KOPT-K1 (cell line): ENCODE data around the gene SLC37A3.
A peak's percentile ranks its signal among the peaks of the same experiment; 100 is the strongest.

Source experiments
- H3K27ac ChIP-seq: fragments of 200-600 bp; sonication (generic); 2 replicates; pipeline ENCODE4 v1.5.1; 2016; ENCODE audit warnings: antibody characterized with exemption, mild to moderate bottlenecking, low read depth, low read length; ENCODE audit not compliant: poor library complexity, severe bottlenecking
- H3K36me3 ChIP-seq: fragments of 200-600 bp; sonication (generic); 2 replicates; pipeline ENCODE4 v1.5.1; 2017; ENCODE audit warnings: antibody characterized with exemption, mild to moderate bottlenecking, low read length, moderate library complexity; ENCODE audit not compliant: insufficient read depth
- H3K9me3 ChIP-seq: fragments of 200-600 bp; sonication (generic); 2 replicates; pipeline ENCODE4 v1.5.1; 2017; ENCODE audit warnings: antibody characterized with exemption, low read length, mild to moderate bottlenecking; ENCODE audit not compliant: insufficient read depth, poor library complexity, severe bottlenecking

The SLC37A3 gene

DNA sequence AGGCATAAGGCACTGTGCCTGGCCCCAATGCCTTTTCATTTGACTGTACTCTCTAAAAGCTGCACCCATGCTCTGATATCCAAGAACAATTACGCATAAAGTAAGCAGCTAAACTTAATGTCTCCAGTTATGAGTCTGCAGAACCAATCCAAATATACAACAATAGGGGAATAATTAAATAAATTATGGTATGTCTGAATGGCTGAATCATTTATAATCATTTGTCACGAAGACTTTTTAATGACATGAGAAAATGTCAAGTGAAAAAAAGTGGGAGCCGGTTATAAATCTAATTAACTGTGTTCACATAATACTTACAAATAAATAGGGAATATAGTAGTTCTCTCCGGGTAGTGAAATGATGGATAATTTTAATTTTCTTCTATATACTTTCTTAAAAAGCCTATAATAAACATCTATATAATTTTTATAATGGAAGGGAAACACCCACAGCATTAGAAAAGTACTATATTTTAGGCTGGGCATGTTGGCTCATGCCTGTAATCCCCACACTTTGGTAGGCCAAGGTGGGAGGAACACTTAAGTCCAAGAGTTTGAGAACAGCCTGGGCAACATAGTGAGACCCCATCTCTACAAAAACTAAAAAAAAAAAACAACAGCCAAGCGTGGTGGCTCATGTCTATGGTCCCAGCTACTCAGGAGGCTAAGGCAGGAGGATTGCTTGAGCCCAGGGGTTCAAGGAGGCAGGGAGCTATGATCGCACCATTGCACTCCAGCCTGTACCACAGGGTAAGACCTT is 14.2 kb downstream of the SLC37A3 start:
- Histone ChIP-seq H3K27ac (no peak overlapping the region), H3K9me3 (no peaks in the 10 kb centered on the region), H3K36me3 (peaks cover 37% of the 10 kb centered on the region)

DNA sequence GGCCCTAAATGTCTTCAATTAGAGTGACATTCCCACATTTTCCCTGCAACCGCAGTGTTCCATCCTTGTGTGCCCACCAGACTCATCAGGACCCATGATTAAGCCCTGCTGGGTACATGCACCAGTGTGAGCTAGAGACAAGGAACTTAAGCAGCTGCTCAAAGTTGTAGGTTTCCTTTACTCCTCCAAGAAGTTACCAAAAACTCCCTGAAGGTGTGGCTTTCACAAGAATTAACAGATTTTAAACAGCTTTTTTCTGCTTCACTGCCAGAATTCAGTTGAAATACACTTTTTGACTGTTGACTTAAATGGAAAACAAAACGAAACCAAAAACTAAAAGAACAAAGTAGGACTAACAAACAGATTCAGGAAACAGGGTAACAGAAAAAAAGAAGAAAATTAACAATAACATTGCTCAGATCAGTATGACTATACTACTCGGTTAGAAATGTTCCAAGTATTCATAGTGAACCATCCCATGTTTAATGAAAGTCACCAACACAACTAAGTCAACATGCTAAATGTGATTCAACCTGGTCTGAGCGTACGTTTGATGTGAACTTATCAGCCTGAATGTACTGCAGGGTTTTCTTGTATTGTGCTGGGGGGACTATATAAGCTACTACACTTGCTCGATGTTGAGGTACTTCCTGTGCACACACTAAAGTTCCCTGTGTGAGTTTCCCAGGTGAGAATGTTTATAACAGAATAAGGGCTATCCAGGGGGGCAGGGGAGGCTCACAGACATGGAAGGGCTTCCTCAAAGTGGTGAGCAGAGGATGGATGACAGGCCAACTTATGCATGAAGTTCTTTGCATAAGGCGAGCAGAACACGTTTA is 22.2 kb downstream of the SLC37A3 start:
- peak overlapping the region; percentile 89 for H3K27ac ChIP-seq
- H3K36me3 ChIP-seq = peaks cover 54% of the 10 kb centered on the region
- H3K9me3 ChIP-seq = no peaks in the 10 kb centered on the region

DNA sequence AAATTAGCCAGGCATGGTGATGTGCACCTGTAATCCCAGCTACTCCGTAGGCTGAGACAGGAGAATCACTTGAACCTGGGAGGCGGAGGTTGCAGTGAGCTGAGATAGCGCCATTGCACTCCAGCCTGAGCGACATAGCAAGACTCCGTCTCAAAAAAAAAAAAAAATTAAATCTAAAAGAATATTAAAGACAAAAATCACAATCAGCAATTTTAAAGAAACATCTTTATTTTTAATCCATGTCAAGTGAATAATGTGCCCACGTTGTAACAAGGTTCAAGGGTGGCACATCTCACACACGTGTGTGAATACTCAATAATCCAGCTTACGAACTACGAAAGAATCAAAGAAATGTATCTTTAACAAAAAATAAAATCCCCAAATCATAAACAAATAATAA is 23.0 kb downstream of the SLC37A3 start:
- Histone ChIP-seq H3K36me3 (peaks cover 46% of the 10 kb centered on the region), H3K27ac (peak overlapping the region; percentile 89), H3K9me3 (no peaks in the 10 kb centered on the region)

DNA sequence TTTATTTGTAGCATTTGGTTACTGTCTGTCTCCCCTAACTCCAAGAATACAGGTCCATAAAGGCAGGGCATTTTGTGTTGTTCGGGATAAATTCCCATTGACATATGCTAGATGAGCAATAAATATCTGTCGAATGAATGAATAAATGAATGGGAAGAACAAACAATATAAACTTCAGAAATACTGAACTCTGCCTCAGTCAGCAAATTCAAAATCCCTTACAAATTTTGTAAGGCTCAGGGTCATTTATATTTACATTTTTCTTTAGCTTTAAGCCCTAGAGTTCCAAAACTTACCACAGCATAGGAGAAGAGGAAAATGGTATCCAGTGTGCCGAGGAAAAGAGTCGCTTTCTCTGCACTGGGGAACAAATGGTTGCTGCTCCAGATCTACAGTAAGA is 29.0 kb downstream of the SLC37A3 start:
- H3K27ac ChIP-seq = no peak overlapping the region
- H3K9me3 ChIP-seq = no peaks in the 10 kb centered on the region
- peaks cover 56% of the 10 kb centered on the region for H3K36me3 ChIP-seq

DNA sequence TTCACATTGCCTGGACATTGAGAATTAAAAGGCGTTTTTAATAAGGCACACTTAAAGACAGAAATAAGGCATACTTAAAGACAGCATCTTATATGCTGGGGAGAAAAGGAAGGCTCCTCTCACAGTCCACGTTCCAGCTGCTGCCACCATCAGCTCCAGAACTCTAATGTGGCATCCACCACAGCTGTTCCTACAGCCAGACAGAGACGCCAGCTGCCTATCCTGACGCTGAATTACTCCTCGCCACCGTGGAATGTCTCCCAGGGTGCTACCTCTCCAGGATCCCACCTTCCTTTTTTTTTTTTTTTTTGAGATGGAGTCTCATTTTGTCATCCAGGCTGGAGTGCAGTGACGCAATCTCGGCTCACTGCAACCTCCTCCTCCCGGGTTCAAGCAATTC is 30.8 kb downstream of the SLC37A3 start:
- H3K27ac ChIP-seq = no peak overlapping the region

DNA sequence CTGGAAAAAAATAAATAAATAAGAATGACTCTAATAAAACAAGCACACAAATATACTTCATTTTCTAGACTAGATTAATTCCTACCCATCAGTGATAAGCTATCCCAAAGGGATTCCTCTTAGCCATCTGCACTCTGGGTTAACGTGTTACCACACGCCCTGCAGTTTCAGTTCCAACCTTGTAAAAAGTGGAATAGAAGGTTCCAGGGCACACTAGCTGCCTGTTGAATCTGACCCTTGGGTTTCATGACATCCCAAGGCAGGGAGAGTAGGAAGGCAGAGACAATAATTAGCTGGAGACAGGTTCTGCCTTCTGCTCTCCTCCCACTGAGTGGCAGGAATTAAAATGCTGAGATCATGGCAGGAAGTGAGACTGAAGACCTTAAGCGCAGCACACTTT is 33.5 kb downstream of the SLC37A3 start:
- H3K36me3 ChIP-seq = peaks cover 48% of the 10 kb centered on the region
- H3K27ac ChIP-seq = no peak overlapping the region
- H3K9me3 ChIP-seq = no peaks in the 10 kb centered on the region

More for the DNA sequence above, 30.8 kb downstream of the SLC37A3 start:
- Histone ChIP-seq H3K9me3 (no peaks in the 10 kb centered on the region), H3K36me3 (peaks cover 48% of the 10 kb centered on the region)

DNA sequence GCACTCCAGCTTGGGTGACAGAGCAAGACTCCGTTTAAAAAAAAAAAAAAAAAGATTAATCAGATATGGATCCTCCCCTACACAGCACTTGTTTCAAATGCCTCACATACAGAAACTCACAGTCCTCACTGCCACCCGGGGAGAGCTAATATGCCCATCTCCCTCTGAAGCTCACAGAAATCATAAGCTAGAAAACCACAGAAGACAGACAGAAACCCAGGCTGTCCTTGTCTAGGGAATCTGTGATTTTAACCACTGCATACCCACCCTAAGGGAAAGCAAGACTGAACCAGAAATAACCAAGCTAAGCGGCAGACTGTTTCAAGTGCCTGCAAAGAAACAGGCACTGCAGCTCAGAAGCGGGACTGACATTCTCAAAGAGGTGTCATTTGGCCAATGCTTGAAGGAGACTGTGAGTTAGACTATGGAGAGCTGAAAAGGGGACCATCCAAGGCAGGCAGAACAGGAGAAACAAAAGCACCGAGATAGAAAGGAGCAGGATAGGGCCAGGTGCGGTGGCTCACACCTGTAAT is 37.6 kb downstream of the SLC37A3 start:
- H3K36me3 ChIP-seq = peaks cover 48% of the 10 kb centered on the region
- H3K27ac ChIP-seq = peak overlapping the region; percentile 50
- H3K9me3 ChIP-seq = no peaks in the 10 kb centered on the region

DNA sequence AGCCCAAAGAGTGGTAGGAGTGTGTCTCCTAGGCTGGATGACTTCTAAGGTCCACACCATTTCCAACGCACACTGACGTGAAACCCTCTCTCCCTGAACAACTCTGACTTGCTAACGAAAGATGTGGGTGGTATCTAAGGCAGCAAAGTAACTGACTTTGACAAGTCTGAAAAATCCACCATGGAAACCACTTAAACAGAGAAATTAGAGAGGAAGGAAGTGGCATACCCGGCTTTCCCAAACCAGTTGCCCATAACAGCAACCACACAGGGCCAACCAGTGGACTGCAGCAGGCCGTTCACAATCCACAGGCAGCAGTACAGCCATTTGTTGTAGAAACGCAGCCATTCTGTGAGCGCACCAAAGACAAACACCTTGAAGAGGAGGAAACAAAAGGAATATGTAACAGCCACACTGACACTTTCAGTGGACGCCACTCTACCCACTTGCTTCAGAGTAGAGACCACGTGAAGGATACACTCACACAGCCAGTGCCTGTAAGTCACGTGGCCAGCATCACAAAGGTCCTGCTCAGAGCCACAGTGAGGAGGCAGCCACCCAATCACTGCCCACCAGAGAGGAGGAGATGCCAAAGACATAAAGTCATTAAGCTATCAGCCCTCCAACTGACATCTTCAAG is 39.8 kb downstream of the SLC37A3 start:
- Histone ChIP-seq H3K9me3 (no peaks in the 10 kb centered on the region), H3K27ac (peak overlapping the region; percentile 50), H3K36me3 (peaks cover 52% of the 10 kb centered on the region)

DNA sequence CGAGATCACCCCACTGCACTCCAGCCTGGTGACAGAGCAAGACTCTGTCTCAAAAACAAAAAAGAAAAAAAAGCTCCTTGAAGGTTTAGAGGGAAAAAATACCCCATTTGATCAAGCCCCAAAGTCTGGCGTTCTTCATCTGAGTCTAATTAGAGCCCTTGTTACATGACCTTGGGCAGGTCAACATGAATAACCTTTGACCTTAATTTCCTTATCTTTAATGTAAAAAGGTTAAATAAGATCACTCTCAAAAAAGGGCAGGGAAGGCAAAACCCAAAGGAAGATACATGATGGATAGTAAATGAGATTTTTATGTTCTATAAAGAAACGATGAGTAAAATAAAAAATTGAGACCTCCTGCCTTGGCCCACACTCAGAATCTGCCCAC is 40.3 kb downstream of the SLC37A3 start:
- peak overlapping the region; percentile 50 for H3K27ac ChIP-seq
- H3K9me3 ChIP-seq = no peaks in the 10 kb centered on the region
- H3K36me3 ChIP-seq = peaks cover 57% of the 10 kb centered on the region

DNA sequence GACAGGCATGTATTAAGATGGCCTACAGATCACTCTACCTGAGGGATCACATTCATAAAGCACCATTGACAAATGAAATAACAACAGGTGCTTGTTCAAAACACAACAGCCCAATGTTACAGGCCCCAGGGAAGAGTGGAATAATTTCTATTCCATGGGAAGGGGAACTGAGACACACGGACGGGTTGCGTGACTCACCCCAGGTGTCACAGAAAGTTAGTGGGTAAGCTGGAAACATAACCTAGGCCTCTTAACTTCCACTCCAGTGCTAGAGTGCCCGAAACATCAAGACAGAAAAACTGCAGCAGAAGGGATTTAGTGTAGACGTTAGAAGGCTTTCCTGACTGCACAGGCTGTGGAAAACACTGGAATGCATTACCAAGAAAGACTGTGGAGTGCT is 48.3 kb downstream of the SLC37A3 start:
- peaks cover 94% of the 10 kb centered on the region for H3K36me3 ChIP-seq
- H3K27ac ChIP-seq = peak overlapping the region; percentile 61
- no peaks in the 10 kb centered on the region for H3K9me3 ChIP-seq

DNA sequence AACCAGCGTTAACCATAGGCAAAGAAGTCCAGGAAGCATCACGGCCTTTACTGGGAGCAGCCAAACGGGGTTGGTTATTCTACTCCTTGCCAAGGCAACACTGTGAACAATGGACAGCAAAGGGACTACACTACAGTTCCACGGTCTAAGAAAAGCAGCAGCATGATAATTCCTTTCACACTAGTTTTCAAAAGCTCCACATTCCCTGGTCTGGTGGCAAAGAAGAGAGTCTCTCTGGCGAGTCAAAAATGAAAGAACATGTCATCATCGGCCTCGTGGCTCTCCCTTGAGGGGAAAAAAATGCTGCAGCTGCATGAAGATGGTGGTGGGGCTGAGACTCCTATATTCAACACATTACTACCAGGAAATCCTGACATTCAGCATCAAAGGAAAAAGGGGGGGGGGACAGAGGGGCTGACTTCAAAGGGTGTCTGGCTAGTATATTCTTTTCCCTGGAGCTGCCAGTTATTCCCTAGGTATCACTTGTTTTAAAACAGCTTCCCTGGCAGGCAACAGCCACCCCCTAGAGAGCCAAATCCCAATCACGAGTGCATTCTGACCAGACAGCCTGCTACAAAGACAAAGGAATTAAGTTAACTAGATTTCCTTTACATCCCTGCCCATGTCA is 49.1 kb downstream of the SLC37A3 start:
- Histone ChIP-seq H3K27ac (peak overlapping the region; percentile 61), H3K36me3 (peaks cover 90% of the 10 kb centered on the region)

DNA sequence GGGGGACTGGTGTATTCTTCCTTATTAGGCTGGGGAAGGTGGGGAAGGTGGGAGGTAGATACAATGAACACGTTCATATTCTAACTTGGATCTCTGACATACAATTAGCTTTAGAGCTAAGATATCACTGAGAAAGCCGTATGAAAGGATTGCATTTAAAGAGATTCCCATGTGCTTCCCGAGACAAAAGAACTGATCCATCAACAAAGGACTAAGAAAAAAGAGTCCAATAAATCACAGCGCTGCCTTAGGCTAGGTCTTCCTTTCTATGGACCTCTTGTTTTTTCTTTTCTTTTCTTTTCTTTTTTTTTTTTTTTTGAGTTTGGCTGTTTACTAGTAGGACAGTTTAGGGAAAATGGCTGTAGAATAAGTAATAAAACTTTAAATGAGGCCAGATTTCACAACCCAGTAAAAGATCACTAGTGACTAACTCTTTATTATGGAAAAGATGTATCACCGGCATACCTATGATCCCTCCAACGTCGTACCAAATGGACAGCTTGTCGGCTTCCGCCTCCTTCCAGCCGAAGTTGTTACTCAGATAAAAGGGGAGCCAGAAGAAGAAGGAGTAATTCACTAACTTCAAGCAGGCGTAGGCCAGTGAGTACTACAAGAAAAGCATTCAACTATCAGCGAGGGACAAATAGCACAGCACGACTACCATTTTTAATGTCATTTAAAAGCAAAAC is 50.0 kb downstream of the SLC37A3 start:
- Histone ChIP-seq H3K9me3 (no peaks in the 10 kb centered on the region), H3K27ac (peak overlapping the region; percentile 61), H3K36me3 (peaks cover 89% of the 10 kb centered on the region)

More for the DNA sequence above, 49.1 kb downstream of the SLC37A3 start:
- no peaks in the 10 kb centered on the region for H3K9me3 ChIP-seq

DNA sequence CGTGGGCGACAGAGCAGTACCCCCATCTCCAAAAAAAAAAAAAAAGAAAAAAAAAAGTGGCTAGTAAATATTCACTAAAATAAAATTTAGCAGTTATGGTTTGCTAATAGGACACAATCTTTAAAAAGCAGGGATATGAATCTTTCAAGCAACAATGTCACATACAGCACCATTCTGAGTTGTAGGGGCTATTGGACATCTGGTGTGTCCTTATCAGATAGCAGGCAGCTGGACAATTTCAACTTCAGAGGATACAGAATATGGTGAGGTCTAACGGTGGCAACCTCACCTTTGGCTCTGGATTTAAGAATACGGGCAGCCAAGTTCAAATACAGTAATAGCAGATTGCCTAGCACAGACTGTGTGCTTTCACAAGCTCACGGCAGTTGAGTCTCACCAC is 51.1 kb downstream of the SLC37A3 start:
- Histone ChIP-seq H3K27ac (no peak overlapping the region), H3K9me3 (no peaks in the 10 kb centered on the region), H3K36me3 (peaks cover 89% of the 10 kb centered on the region)

DNA sequence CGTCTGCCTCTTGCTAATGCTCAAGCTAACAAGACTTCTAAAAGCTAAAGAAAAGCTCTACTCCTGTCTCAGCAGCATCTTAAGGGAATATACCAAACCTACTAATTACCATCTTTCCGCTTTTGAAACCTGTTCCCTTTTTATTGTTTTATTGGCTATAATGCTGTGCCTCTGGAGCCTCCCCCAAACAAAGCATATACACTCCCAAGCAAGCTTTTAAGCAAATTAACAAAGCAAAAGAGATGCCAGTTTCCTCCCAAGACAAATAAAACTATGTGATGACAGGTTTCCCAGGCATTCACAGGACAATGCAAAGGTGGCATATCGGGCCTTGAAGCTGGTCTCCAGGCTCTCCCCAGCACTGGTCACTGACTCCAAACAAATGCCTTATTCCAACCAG is 52.9 kb downstream of the SLC37A3 start:
- Histone ChIP-seq H3K36me3 (peaks cover 89% of the 10 kb centered on the region), H3K27ac (no peak overlapping the region), H3K9me3 (no peaks in the 10 kb centered on the region)
